CD4-positive, CD25-positive, alpha-beta regulatory T cell (primary cell): ENCODE measurements around the gene OPRL1. TPM values are rescaled to one million over a fixed set of nuclear protein-coding genes. Genes with fewer than 3 reads are reported as not detected.

Experiments used
- ATAC-seq, 2 donors: fragments of 150-1000 bp; cut with Tn5 transposase; one replicate each; pipeline ENCODE4 v1.10.0; 2021; ENCODE audit warnings: low read depth in 2 of 2, moderate number of reproducible peaks in 2 of 2, moderate library complexity in 1 of 2
- DNase-seq, 3 donors: peaks; one replicate each; pipeline versions ENCODE4 v3.0.0 to v3.0.0-alpha.2; 2012 to 2022; ENCODE audit warnings: mixed read lengths in 1 of 3
- H3K27ac ChIP-seq: one replicate; pipeline ENCODE4 v1.7.0; 2013; ENCODE audit warnings: mild to moderate bottlenecking, low read length; ENCODE audit not compliant: insufficient read depth, poor library complexity, severe bottlenecking
- H3K27me3 ChIP-seq: one replicate; pipeline ENCODE4 v1.7.0; 2013; ENCODE audit warnings: low read length; ENCODE audit not compliant: control insufficient read depth, insufficient read depth
- H3K36me3 ChIP-seq: one replicate; pipeline ENCODE4 v1.7.0; 2013; ENCODE audit warnings: mild to moderate bottlenecking, low read length, moderate library complexity; ENCODE audit not compliant: control insufficient read depth, insufficient read depth
- H3K4me1 ChIP-seq: 2 replicates; pipeline ENCODE4 v1.7.0; 2013; ENCODE audit warnings: mild to moderate bottlenecking, low read length; ENCODE audit not compliant: insufficient read depth, control insufficient read depth, poor library complexity, severe bottlenecking
- H3K4me3 ChIP-seq: one replicate; pipeline ENCODE4 v1.7.0; 2013; ENCODE audit warnings: low read depth, mild to moderate bottlenecking, low read length, moderate library complexity
- H3K9me3 ChIP-seq, 2 experiments: 1 replicate in 1 of 2; 2 replicates in 1 of 2; pipeline ENCODE4 v1.7.0; 2013; ENCODE audit warnings: low read length in 2 of 2, mild to moderate bottlenecking in 1 of 2, moderate library complexity in 1 of 2; ENCODE audit not compliant: control insufficient read depth in 2 of 2
- H3K27ac Mint-ChIP-seq, 3 donors: one replicate each; pipeline ENCODE4 v1.8.0; 2020 to 2022; ENCODE audit warnings: mild to moderate bottlenecking in 3 of 3, mixed read lengths in 3 of 3, moderate library complexity in 2 of 3
- H3K27me3 Mint-ChIP-seq: one replicate; pipeline ENCODE4 v1.8.0; 2022; ENCODE audit warnings: mild to moderate bottlenecking, mixed read lengths
- H3K36me3 Mint-ChIP-seq: one replicate; pipeline ENCODE4 v1.8.0; 2020; ENCODE audit warnings: mixed read lengths
- H3K4me1 Mint-ChIP-seq, 4 donors: one replicate each; pipeline ENCODE4 v1.8.0; 2020 to 2022; ENCODE audit warnings: mixed read lengths in 4 of 4, mild to moderate bottlenecking in 1 of 4
- H3K4me3 Mint-ChIP-seq, 4 donors: one replicate each; pipeline ENCODE4 v1.8.0; 2020 to 2022; ENCODE audit warnings: mild to moderate bottlenecking in 4 of 4, mixed read lengths in 4 of 4, moderate library complexity in 3 of 4
- H3K9me3 Mint-ChIP-seq, 7 donors: one replicate each; pipeline ENCODE4 v1.8.0; 2020 to 2022; ENCODE audit warnings: mixed read lengths in 7 of 7, mild to moderate bottlenecking in 3 of 7, moderate library complexity in 2 of 7
- polyA plus RNA-seq, 4 donors: library from polyadenylated mRNA; unstranded; fragments of 300-500 nt; fragmentation: Illumina TruSeq; gene quantifications; one replicate each; pipeline ENCODE4 v1.2.3, GENCODE V29; 2021
- total RNA-seq: library from RNA; stranded (reverse); gene quantifications from one replicate; pipeline ENCODE4 v1.2.3, GENCODE V29; 2022

Gene OPRL1
- total RNA-seq (1.3 TPM), polyA plus RNA-seq (1 to 10 TPM in 1 of 4 donors, under 1 TPM in 3; 0.58 to 1.1 (median 0.59) TPM)

- no peaks in the 10 kb centered on the region for H3K36me3 Mint-ChIP-seq
- peaks cover 62% of the 10 kb centered on the region for H3K4me1 ChIP-seq
- DNase-seq (peak in 1 of 3 donors; percentile 57), ATAC-seq (peak; percentile 23 to 32)
- H3K27ac Mint-ChIP-seq = peak within 1 kb of the TSS; percentile 75 to 98 (median 90)
- peaks cover 3% of the 10 kb centered on the region for H3K36me3 ChIP-seq
- H3K27ac ChIP-seq = peak within 1 kb of the TSS; percentile 68
- no peaks in the 10 kb centered on the region for H3K9me3 ChIP-seq
- H3K4me1 Mint-ChIP-seq = peaks cover 0 to 53% (median 12%) of the 10 kb centered on the region in 4 donors
- H3K27me3 Mint-ChIP-seq = peaks cover 23% of the 10 kb centered on the region
- H3K9me3 Mint-ChIP-seq = no peaks in the 10 kb centered on the region
- peaks cover 1% of the 10 kb centered on the region for H3K27me3 ChIP-seq
- peak within 1 kb of the TSS; percentile 78 for H3K4me3 ChIP-seq
- H3K4me3 Mint-ChIP-seq = peak within 1 kb of the TSS; percentile 92 to 98 (median 96)
These were observed at the start of gene OPRL1 for GRCh38 chr20:64080013-64080812. OPRL1 (plus strand) TSS chr20:64080082; CDS start chr20:64092721, 12,639 bp downstream.

DNA sequence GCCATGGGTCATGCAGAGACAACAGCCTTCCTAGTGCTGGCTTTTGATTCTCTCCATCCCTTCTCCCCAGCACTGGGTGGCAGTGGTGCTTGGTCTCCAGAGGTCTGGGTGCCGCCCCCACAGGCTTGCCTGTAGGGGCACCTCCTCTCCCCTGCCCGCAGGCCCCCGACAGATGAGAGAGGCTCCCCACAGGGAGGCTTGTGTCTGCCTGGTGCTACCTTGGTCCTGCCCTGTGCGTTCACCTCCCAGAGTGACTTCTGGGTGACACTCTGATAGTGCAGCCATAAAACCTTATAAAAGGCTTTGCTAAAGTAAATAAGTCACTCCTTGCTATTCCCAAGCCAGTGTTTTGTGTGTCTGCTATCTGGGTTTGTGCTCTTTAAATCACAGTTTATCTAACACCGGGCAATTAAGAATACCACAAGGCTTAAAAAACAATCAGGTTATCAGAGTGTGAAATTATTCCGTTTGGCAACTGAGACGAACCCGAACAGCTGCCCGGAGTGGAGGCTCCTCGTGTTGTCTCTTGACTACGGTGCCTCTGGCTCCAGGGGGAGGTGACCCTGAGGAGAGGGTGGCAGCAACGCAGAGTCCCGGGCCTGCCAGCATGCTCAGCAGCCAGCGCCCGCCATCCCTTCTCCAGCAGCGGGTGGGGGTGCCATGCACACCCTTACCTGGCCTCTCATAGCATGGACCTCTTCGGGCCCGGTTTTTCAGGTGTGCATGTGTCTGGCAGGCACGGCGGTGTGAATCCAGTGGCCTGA, 49.3 kb upstream of the OPRL1 start:
- Mint-ChIP-seq H3K4me3 (no peak overlapping the region), H3K27ac (no peak overlapping the region), H3K36me3 (peaks cover 19% of the 10 kb centered on the region), H3K4me1 (peaks cover 0 to 20% (median 5%) of the 10 kb centered on the region in 4 donors), H3K9me3 (no peaks in the 10 kb centered on the region), H3K27me3 (no peaks in the 10 kb centered on the region)
- ATAC-seq (no peak), DNase-seq (no peak)
- no peak overlapping the region for H3K27ac ChIP-seq
- H3K9me3 ChIP-seq = no peaks in the 10 kb centered on the region
- peaks cover 68% of the 10 kb centered on the region for H3K36me3 ChIP-seq
- H3K4me1 ChIP-seq = peaks cover 16% of the 10 kb centered on the region
- H3K27me3 ChIP-seq = no peaks in the 10 kb centered on the region
- H3K4me3 ChIP-seq = no peak overlapping the region

GRCh38 chr20:64031822-64032314, 48.0 kb upstream of the OPRL1 start:
- Mint-ChIP-seq H3K36me3 (peaks cover 17% of the 10 kb centered on the region), H3K27me3 (no peaks in the 10 kb centered on the region), H3K27ac (peak overlapping the region in 1 of 3 donors; percentile 52), H3K9me3 (no peaks in the 10 kb centered on the region), H3K4me3 (no peak overlapping the region), H3K4me1 (peaks cover 0 to 22% (median 7%) of the 10 kb centered on the region in 4 donors)
- Histone ChIP-seq H3K4me1 (peaks cover 29% of the 10 kb centered on the region), H3K27me3 (no peaks in the 10 kb centered on the region), H3K27ac (no peak overlapping the region), H3K4me3 (no peak overlapping the region), H3K9me3 (no peaks in the 10 kb centered on the region), H3K36me3 (peaks cover 57% of the 10 kb centered on the region)
- DNase-seq = no peak
- no peak for ATAC-seq

DNA sequence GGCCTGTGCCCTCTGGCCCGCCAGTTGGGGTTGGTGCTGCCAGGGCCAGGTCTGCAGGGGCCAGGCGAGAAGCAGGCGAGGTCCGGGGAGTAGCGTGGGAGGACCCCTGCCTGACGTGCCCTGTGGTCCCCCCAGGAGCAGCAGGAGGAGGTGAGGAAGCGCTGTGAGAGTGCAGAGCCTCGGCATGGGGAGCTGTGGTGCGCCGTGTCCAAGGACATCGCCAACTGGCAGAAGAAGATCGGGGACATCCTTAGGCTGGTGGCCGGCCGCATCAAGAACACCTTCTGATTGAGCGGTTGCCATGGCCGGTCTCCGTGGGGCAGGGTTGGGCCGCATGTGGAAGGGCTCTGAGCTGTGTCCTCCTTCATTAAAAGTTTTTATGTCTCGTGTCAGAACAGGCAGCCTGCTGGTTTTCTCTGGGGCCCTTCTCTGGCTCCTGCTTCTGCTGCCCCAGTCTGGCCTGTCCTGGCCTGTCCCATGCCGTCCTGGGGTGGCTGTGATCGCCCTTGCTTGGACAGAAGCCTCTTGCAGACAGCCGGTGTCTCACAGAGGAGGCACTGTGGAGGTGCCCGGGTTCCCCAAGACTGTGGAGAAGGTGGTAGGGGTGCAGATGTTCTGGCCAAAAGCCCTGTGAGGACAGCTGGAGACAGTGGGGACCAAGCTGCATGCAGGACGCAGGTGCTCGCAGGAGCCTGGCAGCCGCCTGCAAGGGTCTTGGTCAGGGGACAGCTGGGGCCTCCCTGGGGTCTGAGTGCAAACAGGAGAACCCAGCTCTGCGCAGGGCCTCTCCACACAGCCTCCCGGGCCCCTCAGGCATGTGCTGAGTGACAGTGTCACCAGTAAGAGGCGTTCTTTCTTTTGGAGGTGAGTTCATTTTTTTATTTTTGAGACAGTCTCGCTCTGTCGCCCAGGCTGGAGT, 46.9 kb upstream of the OPRL1 start:
- ATAC-seq (no peak), DNase-seq (no peak)
- H3K4me1 Mint-ChIP-seq = peaks cover 0 to 28% (median 12%) of the 10 kb centered on the region in 4 donors
- H3K9me3 ChIP-seq = no peaks in the 10 kb centered on the region
- H3K4me3 Mint-ChIP-seq = no peak overlapping the region
- H3K27me3 Mint-ChIP-seq = peaks cover 4% of the 10 kb centered on the region
- peak overlapping the region in 1 of 3 donors; percentile 91 for H3K27ac Mint-ChIP-seq
- H3K27me3 ChIP-seq = no peaks in the 10 kb centered on the region
- H3K4me3 ChIP-seq = no peak overlapping the region
- no peaks in the 10 kb centered on the region for H3K9me3 Mint-ChIP-seq
- H3K4me1 ChIP-seq = peaks cover 39% of the 10 kb centered on the region
- peaks cover 11% of the 10 kb centered on the region for H3K36me3 Mint-ChIP-seq
- no peak overlapping the region for H3K27ac ChIP-seq
- H3K36me3 ChIP-seq = peaks cover 46% of the 10 kb centered on the region

GRCh38 chr20:64033981-64034493, 45.8 kb upstream of the OPRL1 start:
- no peak for ATAC-seq
- Mint-ChIP-seq H3K27ac (peak overlapping the region in 2 of 3 donors; percentile 76 to 91), H3K4me3 (no peak overlapping the region), H3K27me3 (peaks cover 4% of the 10 kb centered on the region), H3K4me1 (peaks cover 0 to 28% (median 12%) of the 10 kb centered on the region in 4 donors), H3K36me3 (peaks cover 9% of the 10 kb centered on the region), H3K9me3 (no peaks in the 10 kb centered on the region)
- H3K4me1 ChIP-seq = peaks cover 50% of the 10 kb centered on the region
- H3K9me3 ChIP-seq = no peaks in the 10 kb centered on the region
- H3K36me3 ChIP-seq = peaks cover 37% of the 10 kb centered on the region
- no peak overlapping the region for H3K27ac ChIP-seq
- no peak for DNase-seq
- H3K27me3 ChIP-seq = no peaks in the 10 kb centered on the region
- no peak overlapping the region for H3K4me3 ChIP-seq

- peak overlapping the region; percentile 54 for H3K27ac ChIP-seq
- Mint-ChIP-seq H3K9me3 (no peaks in the 10 kb centered on the region), H3K27me3 (peaks cover 4% of the 10 kb centered on the region)
These were observed 44.6 kb upstream of the OPRL1 start for GRCh38 chr20:64035066-64035932.

More at GRCh38 chr20:64035066-64035932, 44.6 kb upstream of the OPRL1 start:
- Mint-ChIP-seq H3K4me1 (peaks cover 0 to 38% (median 16%) of the 10 kb centered on the region in 4 donors), H3K36me3 (peaks cover 8% of the 10 kb centered on the region), H3K27ac (peak overlapping the region in 2 of 3 donors; percentile 86 to 99), H3K4me3 (peak overlapping the region; percentile 48 to 74 (median 72))
- DNase-seq (peak in 1 of 3 donors; percentile 83), ATAC-seq (peak; percentile 15 to 52)
- Histone ChIP-seq H3K27me3 (no peaks in the 10 kb centered on the region), H3K4me3 (peak overlapping the region; percentile 1), H3K4me1 (peaks cover 61% of the 10 kb centered on the region), H3K36me3 (peaks cover 24% of the 10 kb centered on the region), H3K9me3 (no peaks in the 10 kb centered on the region)
